Measurements from ENCODE around the gene FCER2. TPM values are rescaled to one million over a fixed set of nuclear protein-coding genes. Genes with fewer than 3 reads are reported as not detected.

FCER2 gene
- total and polyA plus RNA-seq, 2 of the 4 experiments (the other 2 are of a cell fraction), result not detected

DNA sequence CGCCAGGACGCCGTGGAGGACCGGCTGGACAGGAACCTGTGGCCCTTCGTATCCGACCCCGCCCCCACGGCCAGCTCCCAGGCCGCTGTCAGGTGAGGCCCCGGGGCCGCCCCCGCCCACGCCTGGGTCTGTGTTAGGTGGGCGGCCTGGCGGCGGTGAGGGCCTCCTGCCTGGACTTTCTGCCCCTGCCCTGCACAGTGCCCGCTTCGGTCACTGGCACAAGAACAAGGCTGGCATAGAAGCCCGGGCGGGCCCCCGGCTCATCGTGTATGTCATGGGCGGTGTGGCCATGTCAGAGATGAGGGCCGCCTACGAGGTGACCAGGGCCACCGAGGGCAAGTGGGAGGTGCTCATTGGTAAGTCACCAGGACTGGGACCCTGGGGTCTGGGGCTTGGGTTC, 54.8 kb downstream of the FCER2 start:
- 90% methylated on average over 22 of the region's 26 CpGs; no CpG with 5 or more reads in 1 of the 2 experiments for WGBS, 2 experiments (ENCODE audit: extremely low coverage in 2 of 2, insufficient read length in 1 of 2)
- H3K4ac ChIP-seq (ENCODE audit: low read depth, low read length), result no peak overlapping the region
- no peak for TF ChIP-seq RFX5 (IDR thresholded peaks at IDR 0.05; ENCODE audit: low read depth, low read length)
- TF ChIP-seq, protein P1, sequence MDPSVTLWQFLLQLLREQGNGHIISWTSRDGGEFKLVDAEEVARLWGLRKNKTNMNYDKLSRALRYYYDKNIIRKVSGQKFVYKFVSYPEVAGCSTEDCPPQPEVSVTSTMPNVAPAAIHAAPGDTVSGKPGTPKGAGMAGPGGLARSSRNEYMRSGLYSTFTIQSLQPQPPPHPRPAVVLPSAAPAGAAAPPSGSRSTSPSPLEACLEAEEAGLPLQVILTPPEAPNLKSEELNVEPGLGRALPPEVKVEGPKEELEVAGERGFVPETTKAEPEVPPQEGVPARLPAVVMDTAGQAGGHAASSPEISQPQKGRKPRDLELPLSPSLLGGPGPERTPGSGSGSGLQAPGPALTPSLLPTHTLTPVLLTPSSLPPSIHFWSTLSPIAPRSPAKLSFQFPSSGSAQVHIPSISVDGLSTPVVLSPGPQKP (IDR thresholded peaks at IDR 0.05; ENCODE audit: borderline replicate concordance, low read depth, low read length), result no peak
- TF ChIP-seq RAD21 (IDR thresholded peaks at IDR 0.05; ENCODE audit: low read length), result no peak
- TF ChIP-seq MAZ (IDR thresholded peaks at IDR 0.05; ENCODE audit: borderline replicate concordance, low read depth, low read length), result no peak
- no peak for TF ChIP-seq MAFK (IDR thresholded peaks at IDR 0.05; ENCODE audit: low read depth, low read length)
- no peak for TF ChIP-seq SMC3 (IDR thresholded peaks at IDR 0.05; ENCODE audit: low read depth, low read length)
- H3K4me2 ChIP-seq (ENCODE audit: low read depth, low read length), result no peak overlapping the region
- H4K91ac ChIP-seq (ENCODE audit: insufficient read depth, low read depth, low read length), result no peak overlapping the region
- H4K5ac ChIP-seq (ENCODE audit: low read depth, low read length), result no peak overlapping the region
- H3K14ac ChIP-seq (replicated peaks; ENCODE audit: low read depth, low read length), result no peak overlapping the region
- peaks cover 7% of the 10 kb centered on the region; the same call in 1 of the 2 replicates for H3K27me3 ChIP-seq (ENCODE audit: control insufficient read depth, insufficient read depth, low read length)
- H3K27ac ChIP-seq (ENCODE audit: insufficient read depth, low read length), result no peak overlapping the region
- no TSS peak for BruUV-seq (replicated peaks)
- no peaks in the 10 kb centered on the region for H4K20me1 ChIP-seq (ENCODE audit: insufficient read depth, low read length)
- no peak overlapping the region for H2BK15ac ChIP-seq (ENCODE audit: low read depth, low read length)
- no peak overlapping the region for H3K23ac ChIP-seq (ENCODE audit: low read depth, low read length)
- no peak overlapping the region for H2BK20ac ChIP-seq (ENCODE audit: low read depth, low read length)
- no peaks in the 10 kb centered on the region for H3K79me1 ChIP-seq (ENCODE audit: low read depth in 1 of 2, low read length in 2 of 2)
- H3K9ac ChIP-seq (ENCODE audit: low read depth, low read length), result no peak overlapping the region
- no peak overlapping the region for H2AK5ac ChIP-seq (ENCODE audit: low read depth, low read length)
- no peak overlapping the region for H2AK9ac ChIP-seq (replicated peaks; ENCODE audit: low read depth, low read length, poor library complexity)
- no peaks in the 10 kb centered on the region for H3K4me1 ChIP-seq (ENCODE audit: control insufficient read depth, insufficient read depth, low read length)
- no peak for ATAC-seq (ENCODE audit: low read depth)
- no peaks in the 10 kb centered on the region for H3K9me3 ChIP-seq (ENCODE audit: control insufficient read depth, insufficient read depth, low read length)
- ChIA-PET CTCF (no interaction called here), POLR2A (ENCODE audit: unreplicated experiment) (no interaction called here)
- dilution Hi-C loops (cut with HindIII; ENCODE audit: low sequenced_read_pairs, unreplicated experiment) (no loop called here), intact Hi-C loops (cut with micrococcal nuclease) (no loop called here), in situ Hi-C loops (cut with MboI; ENCODE audit: low sequenced_read_pairs) (no loop called here)
- H2AFZ ChIP-seq (replicated peaks; ENCODE audit: low read length, poor library complexity), result no peak overlapping the region
- DNase-seq, result no peak
- H3K9me1 ChIP-seq (ENCODE audit: insufficient read depth, low read length), result no peaks in the 10 kb centered on the region
- H3K36me3 ChIP-seq (ENCODE audit: control insufficient read depth, insufficient read depth, low read length), result no peaks in the 10 kb centered on the region
- H3K18ac ChIP-seq (ENCODE audit: low read depth, low read length), result no peak overlapping the region
- no peak overlapping the region for H4K8ac ChIP-seq (ENCODE audit: low read depth in 2 of 2, low read length in 2 of 2)
- H3K4me3 ChIP-seq (ENCODE audit: insufficient read depth, low read depth, low read length), result no peak overlapping the region
- no peak overlapping the region for H2BK5ac ChIP-seq (ENCODE audit: low read depth, low read length, poor library complexity, severe bottlenecking)
- H2BK120ac ChIP-seq (ENCODE audit: low read depth, low read length), result no peak overlapping the region
- no peak overlapping the region for H3K56ac ChIP-seq (ENCODE audit: extremely low read depth, insufficient read depth, low read length)
